Stimulated activated CD8-positive, alpha-beta memory T cell treated with anti-CD3 and anti-CD28 coated beads, Interleukin-7, amount 100 ng/mL, for 4 hours (primary cell): ENCODE results near the gene PMF1.

ENCODE experiments used
- DNase-seq, 2 donors: peaks; one replicate each; pipeline ENCODE4 v3.0.0-alpha.2; 2020; ENCODE audit warnings: low read depth in 2 of 2

PMF1 gene

DNA sequence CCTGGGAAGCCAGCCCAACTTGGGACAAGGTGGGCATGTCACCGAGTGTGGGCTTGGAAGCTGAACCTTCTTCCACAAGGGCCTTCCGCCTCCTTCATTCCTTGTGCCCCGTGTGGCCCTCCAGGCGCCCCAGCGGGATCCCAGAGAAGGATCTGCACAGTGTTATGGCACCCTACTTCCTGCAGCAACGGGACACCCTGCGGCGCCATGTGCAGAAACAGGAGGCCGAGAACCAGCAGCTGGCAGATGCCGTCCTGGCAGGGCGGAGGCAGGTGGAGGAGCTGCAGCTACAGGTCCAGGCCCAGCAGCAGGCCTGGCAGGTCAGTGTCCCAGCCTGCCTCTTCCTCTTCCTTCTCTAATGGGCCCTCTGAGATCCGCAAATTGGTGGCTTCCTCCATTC lies 23.4 kb downstream of the PMF1 start:
- DNase-seq = no peak

DNA sequence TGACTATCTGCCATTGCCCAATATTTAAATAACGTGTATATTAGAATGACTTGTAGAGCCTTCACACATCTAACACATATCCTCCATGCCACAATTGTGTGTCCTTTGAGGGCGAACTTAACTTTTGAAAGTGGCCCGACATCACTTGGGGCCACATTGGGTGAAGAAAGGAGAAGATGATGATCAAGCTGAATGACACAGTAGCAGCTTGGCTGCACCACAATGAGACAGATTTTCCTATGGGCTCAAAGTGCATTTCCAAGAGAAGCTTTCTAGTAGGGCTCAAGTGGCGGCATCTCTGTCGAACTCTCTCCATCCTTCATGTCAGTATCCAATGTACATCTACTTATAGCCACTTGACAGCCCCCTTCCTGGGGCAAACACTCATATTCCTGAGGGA lies 25.4 kb downstream of the PMF1 start:
- no peak for DNase-seq

DNA sequence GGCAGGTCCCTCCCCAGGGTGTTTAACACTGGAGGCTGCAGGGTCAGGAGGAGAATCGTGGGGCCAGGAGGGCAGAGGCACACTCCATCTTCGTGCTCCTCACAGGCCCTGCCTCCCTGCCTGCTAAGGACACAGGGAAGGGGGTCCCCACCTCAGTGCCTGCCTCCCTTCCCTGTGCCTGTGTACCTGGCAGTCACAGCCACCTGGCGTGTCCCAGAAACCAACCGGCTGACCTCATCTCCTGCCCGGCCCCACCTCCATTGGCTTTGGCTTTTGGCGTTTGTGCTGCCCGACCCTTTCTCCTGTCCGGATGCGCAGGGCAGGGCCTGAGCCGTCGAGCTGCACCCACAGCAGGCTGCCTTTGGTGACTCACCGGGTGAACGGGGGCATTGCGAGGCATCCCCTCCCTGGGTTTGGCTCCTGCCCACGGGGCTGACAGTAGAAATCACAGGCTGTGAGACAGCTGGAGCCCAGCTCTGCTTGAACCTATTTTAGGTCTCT lies 28.6 kb downstream of the PMF1 start:
- no peak for DNase-seq

DNA sequence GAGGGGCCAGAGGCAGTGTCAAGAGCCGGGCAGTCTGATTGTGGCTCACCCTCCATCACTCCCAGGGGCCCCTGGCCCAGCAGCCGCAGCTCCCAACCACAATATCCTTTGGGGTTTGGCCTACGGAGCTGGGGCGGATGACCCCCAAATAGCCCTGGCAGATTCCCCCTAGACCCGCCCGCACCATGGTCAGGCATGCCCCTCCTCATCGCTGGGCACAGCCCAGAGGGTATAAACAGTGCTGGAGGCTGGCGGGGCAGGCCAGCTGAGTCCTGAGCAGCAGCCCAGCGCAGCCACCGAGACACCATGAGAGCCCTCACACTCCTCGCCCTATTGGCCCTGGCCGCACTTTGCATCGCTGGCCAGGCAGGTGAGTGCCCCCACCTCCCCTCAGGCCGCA lies 29.1 kb downstream of the PMF1 start, which contains the start of gene BGLAP:
TSS of gene BGLAP (plus strand) at position 259 of the 400 bp plus-strand sequence. CDS start at position 307, 48 bp downstream.
- no peak for DNase-seq

DNA sequence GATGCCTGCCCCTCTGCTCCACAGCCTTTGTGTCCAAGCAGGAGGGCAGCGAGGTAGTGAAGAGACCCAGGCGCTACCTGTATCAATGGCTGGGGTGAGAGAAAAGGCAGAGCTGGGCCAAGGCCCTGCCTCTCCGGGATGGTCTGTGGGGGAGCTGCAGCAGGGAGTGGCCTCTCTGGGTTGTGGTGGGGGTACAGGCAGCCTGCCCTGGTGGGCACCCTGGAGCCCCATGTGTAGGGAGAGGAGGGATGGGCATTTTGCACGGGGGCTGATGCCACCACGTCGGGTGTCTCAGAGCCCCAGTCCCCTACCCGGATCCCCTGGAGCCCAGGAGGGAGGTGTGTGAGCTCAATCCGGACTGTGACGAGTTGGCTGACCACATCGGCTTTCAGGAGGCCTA lies 29.9 kb downstream of the PMF1 start:
- DNase-seq = no peak

DNA sequence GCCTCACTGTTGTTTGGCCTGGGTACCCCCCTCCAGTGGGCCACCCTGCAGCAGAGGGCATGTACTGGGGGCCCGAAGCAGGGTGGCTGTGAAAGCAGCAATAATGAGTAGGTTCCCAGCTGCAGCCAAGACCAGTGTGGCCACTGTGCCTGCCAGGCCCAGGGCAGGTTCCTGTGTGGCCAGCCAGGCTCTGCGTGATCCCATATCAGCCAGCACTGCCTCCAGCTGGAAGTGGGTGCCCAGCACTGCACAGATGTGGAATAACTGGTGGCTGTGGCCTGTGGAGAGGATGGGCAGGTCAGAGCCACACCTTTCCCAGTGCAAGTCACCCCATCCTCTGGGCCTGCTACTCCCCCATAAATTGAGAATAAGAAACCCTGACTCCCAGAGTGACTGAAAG lies 31.3 kb downstream of the PMF1 start:
- DNase-seq = no peak

DNA sequence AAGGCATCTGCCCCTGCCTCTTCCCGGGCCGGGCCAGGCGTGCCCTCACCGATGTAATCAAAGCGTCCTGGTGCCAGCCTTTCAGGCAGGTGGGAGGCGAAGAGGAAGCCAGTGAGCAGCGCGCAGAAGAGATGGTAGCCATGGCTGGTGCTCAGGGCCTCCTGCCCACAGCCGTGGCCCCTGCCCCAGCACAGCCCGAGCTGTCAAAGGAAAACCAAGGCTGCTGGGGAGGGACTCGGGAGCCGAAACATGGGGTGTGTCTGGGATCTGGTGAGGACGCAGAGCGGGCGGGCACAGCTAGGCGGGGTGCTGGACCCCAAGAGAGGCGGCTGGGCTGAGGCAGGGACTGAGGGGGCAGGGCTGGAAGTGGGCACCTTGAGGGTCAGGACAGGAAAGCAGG lies 31.9 kb downstream of the PMF1 start:
- no peak for DNase-seq

DNA sequence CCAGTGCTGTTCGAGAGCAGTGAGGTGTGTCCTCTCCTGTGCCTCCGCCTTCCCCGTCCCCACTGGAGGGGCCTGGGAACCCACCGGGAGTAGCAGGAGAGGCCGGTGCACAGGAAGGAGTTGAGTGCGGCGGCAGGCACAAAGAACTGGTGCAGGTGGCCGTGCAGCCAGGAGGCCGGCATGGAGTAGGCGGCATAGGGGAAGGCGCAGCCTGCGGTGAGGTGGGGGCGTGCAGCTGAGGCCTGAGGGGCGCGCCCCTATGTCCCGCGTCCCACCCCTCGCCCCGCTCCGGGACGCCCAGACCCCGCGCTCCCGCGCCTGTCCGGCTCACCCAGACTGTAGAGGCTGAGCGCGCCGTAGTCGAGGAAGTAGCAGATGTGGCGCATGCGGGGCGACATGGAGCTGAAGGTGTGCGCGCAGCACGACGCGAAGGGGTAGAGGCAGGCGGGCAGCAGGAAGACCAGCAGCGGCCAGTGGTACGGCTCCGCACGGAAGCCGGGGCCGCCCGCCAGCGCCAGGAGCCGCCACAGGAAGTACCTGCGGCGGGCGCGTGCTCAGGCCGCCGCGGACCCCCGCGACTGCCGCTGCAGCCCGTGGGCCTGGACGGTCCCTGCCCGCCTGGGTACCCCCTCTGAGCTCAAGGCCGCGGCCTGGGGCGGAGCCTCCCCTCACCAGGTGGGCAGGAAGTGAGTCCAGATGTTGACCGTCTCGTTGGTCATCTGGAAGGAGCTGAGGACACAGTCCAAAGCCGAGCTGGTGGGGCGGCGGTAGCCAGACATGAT lies 32.8 kb downstream of the PMF1 start:
- no peak for DNase-seq

DNA sequence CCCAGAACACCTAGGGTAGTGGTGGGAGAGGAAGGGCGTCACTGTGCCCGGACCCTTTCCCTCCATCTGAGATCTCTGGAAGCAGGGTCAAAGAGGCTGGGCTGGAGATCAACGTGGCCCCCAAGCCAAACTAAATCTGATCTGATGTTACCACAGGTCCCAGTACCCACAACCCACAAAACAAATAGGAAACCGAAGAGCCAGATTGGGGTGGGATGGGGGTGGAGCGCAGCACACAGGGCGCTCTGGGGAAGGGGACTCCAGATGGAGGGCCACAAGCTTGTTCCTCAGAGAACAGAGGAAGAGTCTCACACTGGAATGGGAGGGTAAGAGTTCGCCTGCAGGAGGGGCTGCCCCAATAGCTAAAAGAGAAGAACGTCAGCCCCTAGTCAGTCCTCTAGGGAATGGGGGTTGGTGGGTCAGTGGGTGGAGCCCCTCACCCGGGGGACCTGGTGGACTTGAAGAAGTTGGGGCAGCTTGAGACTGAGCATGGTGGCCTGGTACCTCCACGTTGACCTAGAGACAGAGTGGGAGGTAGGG lies 33.5 kb downstream of the PMF1 start:
- DNase-seq = no peak

DNA sequence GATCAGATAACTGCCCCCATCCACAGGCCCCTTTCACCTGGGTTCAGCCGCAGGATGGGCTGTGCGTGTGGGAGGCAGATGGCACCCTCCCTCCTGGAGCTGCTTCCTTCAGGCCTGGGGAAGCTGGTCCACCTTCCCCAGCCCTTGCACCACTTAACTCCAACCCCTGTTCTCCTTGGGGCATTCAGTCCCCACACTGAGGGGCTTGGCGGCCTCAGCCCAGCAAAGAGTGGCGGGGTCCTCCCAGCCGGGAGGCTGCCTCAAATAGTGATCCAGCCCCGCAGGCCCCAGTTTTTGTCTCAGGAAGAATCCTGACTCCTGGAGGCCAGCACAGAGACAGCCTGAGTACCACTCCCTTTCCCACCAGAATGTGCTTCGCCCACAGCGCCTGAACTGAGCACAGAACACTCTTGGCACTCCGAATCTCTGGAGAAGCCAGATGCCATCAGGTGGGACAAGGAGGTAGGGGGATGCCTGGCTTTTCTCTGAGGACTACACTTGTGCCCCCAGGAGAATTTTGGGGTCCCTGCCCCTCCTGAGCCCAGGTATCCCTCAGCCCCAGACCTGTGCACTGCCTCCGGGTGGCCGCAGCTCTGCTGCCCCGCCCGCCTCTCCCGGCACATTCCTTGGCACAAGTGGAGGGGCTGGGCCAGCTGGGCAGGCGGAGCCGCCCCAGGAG lies 34.1 kb downstream of the PMF1 start:
- DNase-seq = no peak

DNA sequence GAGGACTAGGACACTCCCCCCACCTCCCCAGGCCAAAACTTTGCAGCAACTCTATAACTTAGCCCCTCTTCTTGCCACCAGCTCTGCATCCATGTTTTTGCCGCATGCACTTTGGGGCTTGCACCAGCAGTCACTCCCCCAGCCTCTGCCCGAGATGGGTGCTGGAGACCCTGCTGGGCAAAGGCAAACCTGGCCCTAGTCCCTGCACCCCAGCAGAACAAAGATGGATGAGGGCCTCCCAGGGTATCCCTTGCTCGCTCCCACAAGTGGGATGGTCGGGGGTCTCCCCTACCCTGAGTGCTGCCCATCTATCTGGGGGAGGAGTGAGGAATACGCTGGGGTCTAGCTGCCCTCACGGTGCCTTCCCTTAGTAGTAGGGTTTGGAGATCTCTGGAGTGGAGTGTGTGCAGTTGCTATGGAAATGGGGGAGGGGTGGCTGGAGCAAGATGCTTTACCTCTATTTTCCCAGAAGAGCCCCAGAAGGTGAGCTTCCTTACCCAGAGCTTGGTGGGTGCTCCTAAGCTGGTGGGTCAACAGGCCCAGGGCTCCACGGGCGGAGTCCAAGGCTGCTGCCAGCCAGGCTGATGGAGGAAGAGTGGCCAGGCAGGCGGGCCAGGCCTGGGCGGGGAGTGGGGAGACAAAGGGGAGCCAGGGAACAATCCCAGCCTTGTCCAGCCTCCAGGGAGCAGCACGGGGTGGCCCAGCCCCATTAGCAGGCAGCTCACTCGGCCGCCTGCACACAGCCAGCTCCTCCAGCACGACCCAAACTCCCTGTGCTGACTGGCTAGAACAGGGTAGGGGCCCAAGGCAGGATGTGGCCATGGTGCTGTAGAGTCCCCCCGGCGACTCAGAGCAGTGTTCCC lies 34.9 kb downstream of the PMF1 start, which contains the start of gene PAQR6:
TSS of gene PAQR6 (minus strand) at position 597 of the 863 bp plus-strand sequence. CDS start 1,325 bp downstream, outside the sequence.
- no peak for DNase-seq

DNA sequence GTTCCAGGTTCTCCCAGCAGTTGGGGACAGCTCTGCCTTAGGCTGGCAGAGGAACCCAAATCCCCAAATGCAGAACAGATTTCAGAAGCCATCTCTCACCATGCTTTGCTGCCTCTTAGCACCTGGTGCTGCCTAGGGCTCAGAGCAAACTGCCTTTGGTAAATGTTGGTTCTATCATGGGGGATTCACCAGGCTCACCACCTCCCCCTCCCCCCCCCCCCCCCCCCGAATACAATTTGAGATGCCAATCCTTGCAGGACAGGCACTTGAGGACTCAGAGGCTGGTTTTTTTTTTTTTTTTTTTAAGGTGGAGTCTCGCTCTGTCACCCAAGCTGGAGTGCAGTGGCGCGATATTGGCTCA lies 35.5 kb downstream of the PMF1 start:
- no peak for DNase-seq

DNA sequence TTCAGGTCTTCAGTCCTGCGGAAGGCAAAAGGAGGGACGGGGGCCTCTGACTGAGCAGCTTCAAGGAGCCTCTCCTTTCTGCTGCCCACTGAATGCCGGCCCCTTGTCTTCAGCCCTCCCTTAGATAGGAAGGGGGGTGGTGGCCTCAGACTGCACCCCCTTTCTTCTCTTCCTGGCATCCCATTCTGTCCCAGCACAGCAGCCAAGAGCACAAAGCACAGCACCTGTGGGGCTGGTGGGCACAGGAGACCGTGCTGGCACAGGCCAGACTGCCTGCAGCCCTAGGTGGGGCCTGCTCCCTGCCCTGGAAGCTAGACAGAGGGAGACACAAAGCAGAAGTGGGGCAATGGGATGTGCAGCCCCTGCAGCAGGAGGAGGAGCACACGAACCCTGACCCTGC lies 36.8 kb downstream of the PMF1 start:
- DNase-seq = no peak

DNA sequence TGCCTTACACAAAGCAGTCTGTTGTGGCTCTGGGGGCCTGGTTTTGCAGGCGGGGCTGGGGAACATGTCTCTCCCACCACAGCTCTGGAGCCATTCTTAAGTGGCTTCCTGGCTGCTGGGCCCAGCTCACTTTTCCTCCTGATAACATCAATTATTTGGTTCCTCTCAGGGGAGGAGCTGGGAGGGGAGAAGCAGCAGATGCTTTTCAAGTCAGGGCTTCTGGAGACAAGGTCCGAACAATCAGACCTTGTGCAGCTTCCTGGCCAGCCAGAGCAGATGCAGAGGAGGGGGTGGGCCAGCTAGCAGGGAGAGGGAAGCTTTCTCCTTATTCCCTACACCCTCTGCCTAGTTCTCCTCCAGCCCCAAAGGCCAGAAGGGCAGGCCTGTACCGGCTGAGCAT lies 38.7 kb downstream of the PMF1 start:
- no peak for DNase-seq

DNA sequence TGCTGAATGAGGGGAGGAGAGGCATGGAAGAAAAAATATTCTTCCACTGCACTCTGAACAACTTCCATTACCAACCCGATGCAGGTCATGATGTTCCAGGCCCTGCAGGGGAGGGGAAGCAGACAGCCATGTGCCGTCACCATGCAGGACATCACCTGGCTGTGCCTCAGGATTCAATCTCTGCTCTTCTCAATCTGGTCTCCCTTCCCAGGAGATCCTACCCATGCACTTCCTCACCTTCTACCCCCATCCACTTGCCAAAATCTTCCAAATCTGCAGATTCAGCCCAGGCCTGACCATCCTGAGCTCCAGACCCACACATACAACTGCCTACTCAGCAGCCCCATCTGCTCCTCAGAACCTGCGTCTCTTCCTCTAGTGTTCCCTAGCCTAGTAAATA lies 40.8 kb downstream of the PMF1 start:
- no peak for DNase-seq

DNA sequence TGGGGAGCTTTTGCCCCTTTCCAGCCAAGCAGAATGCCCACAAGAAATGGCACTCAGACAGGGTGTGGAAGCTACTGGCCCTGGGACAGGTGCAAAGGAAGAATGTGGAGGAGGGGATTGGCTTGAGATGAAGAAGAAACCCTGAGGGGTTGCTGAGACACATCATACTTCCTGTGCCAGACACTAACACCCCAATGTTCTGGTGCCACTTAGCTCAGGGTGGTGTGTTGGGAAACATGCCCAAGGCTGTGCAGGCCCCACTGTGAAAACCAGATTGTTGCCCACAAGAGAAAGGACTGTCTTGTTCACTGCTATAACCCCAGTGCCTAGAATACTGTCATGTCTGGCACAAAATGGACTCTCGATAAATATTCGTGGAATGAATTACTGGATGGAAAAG lies 44.9 kb downstream of the PMF1 start:
- no peak for DNase-seq

DNA sequence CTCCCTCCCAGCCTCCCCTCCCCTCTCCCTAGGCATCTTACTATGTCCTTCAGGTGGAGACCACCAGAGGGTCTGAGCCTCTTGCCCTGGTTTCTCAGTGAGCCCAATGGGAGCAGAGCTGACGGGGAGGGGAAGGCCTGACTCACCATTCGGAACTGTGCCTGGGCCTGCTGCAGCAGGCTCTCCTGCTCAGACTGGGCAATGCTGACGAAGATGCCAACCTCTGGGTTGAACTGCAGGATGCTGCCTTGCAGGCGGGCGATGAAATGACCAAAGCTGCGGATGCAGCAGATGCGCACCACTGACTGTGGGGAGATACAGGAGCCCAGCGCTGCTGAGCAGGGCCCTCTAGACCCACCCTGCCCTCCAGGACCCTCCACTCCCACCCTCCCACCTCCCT lies 46.1 kb downstream of the PMF1 start:
- DNase-seq = no peak

DNA sequence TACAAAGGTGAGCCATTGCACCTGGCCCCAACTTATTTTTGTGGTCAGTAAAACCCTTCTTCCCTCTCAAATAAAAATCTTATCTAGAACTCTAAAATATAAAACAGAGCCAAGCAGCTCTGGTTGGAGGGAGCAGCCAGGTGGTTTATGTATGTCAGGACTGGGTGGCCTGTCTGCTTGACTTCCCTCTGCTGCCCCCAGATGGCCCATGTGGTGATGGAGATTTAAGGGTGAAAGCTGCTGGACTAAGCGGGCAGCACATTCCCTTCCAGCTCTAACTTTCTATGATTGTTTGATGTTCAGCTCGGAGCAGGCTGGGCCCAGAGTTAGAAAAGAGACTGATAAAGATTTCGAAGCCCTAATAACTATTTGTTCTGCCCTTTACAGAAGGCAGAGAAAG lies 47.0 kb downstream of the PMF1 start:
- DNase-seq = no peak

DNA sequence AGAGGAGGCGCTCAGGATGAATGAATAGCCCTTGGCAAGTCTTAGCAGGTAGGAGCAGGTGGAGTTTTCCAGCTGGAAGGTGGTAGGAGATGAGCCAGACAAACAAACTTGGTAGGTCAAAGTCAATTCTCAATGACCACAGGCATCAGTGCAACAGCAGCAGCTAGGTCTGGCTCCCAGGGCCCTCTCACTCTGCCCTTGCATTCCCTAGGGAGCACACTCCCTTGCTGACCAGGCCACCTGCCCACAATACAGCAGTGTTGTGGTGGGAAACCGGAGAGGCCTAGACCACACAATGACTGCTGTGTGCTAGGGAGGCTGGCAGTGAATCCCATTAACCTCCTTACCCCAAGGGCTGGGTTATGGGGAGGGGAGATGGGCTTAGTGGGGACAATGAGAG lies 48.1 kb downstream of the PMF1 start:
- no peak for DNase-seq

DNA sequence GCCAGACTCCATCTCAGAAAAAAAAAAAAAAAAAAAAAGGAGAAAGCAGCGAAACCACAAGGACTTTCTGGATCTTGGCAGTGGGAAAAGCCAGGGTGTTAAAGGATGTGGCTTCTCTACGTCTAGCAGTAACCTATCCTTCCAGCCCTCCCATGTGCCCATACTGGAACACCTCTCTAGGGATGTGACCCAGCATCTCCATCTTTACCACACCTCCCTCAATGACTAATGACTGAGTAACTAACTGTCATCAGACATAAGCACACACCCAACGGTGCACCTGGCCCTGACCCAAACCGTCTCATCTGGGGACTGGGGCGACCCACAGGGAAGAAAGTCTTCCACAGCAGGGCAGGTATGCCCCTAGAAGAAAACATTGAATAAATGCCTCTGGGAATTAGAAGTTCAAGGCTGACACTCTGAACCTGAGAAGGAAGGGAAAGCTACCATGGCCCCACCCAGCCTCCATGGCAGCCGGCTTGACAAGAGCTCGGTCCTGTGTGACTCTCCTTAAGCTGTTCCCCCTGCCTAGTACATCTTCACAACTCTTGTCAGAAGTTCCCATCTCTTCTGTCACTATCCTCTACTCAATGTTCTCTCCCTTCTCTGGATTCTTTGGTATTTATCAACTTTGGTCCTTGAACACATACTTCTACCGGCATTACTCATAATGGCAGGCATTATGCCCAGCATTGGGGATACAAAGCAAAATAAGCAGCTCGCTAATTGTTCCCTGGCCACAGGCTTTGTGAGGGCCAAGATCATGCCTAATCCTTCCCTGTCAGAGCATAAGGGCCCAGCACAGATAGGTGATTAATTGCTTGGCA lies 49.9 kb downstream of the PMF1 start:
- no peak for DNase-seq

DNA sequence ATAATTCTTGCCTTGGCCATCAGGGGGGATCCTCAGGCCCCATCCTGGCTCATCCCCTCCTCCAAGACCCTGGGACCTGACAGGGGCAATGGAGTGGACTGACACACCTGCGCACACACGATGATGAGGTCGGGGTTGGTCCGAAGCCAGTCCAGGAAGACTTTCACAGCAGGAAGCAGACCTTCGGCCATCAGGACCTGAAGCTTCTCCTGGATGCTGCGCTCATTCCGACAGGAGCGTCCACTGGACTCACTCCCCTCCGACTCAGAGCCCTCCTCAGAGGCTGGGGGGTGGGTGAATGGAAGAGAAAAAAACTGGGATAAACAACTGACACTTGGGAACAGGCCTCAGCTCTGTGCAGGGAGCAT lies 50.5 kb downstream of the PMF1 start:
- DNase-seq = no peak
